Frontal cortex (tissue), 4 donors: Measurements from ENCODE around the gene KCTD20. TPM values are rescaled to one million over a fixed set of nuclear protein-coding genes. Genes with fewer than 3 reads are reported as not detected.
"Not testable (repeated sequence)": the region's sequence is repeated elsewhere in the genome, so short reads cannot be mapped to it uniquely, and the experiment has no call there.

Experiments used
- DNase-seq, 2 donors: peaks; one replicate each; pipeline ENCODE4 v3.0.0; 2012; ENCODE audit warnings: low spot score in 2 of 2
- FAIRE-seq: peaks from 2 replicates; lab custom pipeline; 2012; peaks lifted over from hg19 to GRCh38; lab: Jason Lieb, UNC
- total RNA-seq: library from RNA; depleted of rRNA; stranded (reverse); fragments of >200 nt; gene quantifications from one replicate; pipeline ENCODE4 v1.2.3, GENCODE V29; 2014
- donor health status: control.
- donor health status: control.
- donor health status: control.

Gene KCTD20
- total RNA-seq = 68.1 TPM

DNA sequence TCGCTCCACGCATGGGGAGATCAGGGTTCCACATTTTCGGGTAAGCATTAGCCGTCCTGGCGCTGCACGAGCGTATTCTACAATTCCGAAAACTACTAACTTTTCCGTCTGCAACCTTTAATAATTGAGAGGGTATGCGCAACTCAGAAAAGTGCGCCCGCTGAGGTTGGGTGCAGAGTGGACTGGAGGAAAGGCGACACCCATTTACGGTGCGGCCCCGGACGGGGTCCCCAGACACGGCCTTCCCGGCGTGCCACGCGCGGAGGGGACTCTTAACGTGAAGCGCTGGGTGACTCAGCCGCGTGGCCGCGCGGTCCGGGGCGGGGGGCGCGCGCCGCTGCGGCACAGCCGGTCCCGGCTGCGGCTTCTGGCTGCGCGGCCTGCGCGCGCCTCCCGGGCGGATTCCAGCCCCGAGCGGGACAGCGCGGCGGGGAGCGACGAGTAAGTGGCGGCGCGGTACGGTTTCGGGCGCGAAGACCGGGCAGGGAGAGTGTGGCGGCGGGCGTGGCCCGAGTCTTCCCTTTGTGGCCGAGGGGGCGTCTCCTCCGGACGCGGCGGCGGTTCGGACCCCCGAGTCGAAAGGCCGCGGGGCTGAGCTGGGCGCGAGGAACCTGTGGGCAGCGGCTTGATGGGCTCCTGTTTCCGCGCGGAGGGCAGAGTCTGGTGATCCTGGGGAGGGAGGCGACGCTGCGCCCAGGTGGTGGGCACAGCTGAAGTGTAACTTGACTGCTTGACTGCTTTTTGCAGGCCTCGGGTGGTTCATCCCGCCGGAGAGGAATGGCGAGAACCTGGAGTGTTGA, at the start of gene KCTD20, which contains the start of gene PXT1:
KCTD20 (plus strand) TSS at position 330 of the 800 bp plus-strand sequence. CDS start 27,098 bp downstream, outside the sequence.
PXT1 (minus strand) TSS at position 184 of the 800 bp plus-strand sequence. CDS start 16,772 bp downstream, outside the sequence.
- FAIRE-seq = no peak
- DNase-seq = peak; percentile 86 to 87

DNA sequence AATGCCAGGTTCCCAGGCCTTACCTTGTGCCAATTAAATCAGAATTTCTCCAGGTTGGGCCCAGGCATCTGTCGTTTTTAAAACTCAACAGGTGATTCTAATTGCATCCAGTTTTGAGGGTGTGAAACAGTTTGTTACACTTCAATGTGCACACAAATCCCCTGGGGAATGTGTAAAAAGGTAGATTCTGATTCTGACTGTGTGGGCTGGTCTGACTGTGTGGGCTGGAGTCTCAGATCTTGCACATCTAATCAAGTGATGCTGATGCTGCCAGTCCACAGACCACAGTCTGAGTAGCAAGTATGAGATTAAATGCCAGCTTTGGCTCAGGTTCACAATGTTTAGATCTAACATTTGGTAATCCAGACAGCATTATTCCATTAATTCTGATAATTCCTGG, 42.8 kb upstream of the KCTD20 start:
- DNase-seq (no peak), FAIRE-seq (no peak)

DNA sequence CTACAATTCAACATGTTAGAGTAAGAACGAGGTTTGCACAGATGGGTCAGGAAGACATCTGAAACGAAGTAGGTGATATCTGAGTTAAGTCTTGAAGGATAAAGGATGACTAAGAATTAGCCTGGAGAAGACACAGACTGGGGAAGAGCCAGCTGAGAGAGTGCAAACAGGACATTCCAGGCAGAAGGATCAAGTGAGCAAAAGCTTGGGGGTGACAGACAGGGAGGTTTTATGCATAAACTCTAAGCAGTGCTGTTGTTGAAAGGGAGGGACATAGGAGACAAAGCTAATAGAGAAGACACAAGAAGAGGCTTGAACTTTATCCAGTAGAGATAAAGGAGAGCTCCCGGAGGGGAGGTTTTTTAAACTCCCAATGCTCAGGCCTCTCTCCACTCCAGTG, 40.3 kb upstream of the KCTD20 start:
- no peak for DNase-seq
- FAIRE-seq = no peak

DNA sequence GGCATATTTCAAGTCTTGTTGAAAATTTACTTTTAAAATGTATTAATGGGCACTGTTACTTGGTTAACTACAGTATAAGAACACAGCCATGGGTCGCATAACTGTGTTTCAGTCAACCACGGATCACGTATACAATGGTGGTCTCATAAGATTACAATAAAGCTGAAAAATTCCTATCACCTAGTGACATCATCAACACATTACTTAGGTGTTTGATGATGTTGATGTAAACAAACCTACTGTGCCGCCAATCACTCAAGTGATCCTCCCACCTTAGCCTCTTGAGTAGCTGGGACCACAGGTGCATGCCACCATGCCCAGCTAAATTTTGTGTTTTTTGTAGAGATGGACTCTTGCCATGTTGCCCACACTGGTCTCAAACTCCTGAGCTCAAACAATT, 38.6 kb upstream of the KCTD20 start:
- FAIRE-seq (no peak), DNase-seq (no peak)

DNA sequence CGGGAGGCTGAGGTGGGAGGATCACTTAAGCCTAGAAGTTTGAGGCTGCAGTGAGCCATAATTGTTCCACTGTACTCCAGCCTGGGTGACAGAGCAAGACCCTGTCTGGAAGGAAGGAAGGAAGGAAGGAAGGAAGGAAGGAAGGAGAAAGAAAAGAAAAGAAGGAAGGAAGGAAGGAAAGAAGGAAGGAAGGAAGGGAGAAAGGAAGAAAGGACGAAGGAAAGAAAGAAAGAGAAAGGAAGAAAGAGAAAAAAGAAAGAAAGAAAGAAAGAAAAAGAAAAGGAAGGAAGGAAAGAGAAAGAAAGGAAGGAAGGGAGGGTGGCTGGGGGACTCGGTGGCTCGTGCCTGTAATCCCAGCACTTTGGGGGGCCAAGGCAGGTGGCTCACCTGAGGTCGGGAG, 33.1 kb upstream of the KCTD20 start:
- FAIRE-seq, DNase-seq: not testable (repeated sequence)

DNA sequence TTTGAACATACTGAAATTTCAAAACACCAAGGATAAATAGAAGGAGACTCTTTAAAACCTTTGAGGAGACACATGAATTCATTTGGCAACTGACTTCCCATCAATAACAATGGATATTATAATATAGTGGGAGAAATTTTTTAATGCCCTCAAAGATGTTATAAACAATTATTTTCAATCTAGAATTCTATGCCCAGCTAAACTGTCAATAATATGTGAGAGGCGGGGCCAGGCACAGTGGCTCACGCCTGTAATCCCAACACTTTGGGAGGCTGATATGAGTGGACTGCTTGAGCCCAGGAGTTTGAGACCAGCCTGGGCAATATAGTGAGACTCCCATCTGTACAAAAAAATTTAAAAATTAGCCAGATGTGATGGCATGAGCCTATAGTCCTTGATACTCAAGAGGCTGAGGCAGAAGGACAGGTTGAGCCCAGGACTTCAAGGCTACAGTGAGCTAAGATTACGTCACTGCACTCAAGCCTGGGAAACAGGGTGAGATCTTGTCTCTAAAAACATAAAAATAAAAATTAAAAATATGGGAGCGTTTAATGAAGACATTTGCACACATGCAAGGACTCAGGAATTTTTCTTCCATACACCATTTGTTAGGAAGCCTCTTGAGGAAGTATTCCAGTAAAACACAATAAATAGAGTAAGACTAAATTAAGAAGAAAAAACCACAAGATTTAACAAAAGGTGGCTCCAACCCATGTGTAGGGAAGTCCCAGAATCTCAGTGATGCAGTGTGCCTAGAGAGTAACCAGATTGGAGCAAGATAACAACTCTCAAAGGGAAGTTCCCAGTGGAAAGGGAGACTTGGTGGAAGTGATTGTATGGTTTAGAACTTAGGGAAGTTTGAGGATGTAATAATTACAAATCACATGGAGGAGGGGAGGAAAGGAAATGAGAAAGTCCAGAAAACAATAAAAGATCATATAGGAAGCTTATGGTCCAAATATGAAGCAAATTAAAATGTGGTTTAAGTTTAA, 29.0 kb upstream of the KCTD20 start:
- DNase-seq = no peak
- FAIRE-seq = no peak

DNA sequence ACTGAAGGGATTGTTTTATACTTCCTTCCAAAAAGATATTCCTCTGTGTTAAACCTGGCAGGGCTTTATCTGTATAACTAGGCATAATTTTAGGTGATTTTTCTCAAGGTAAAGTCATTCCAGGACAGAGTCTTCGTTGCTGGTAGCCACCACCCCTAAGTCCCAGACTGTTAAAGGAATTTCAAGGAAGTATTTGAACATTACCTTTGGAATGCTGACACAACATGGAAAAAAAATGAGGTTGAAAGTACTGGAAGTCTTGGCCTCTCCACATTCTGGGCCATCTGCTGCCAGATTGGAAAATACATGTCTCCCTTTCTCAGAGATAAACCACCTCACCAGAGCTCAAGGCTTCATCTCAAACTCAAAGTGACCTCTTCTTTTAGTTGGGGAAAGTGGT, 28.3 kb upstream of the KCTD20 start:
- DNase-seq (no peak), FAIRE-seq (no peak)

DNA sequence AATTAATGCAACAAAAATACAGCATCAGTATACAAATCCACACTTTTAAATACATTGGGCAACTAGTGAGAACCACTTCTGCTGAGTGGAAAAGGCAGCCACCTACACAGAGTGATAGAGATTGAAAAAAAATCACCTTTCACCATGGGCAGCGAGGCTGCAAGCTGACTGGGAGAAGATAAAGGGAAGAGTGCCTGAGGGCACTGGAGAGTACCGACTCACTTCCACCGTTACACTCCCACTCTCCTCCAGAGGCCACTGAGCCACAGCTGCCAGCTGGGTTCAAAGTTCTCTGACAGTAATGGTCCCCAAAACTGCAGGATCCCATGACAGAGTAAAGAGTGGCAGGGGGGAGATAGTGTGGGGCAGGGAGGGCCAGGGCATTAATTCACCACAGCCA, 24.2 kb upstream of the KCTD20 start:
- no peak for FAIRE-seq
- DNase-seq = no peak

DNA sequence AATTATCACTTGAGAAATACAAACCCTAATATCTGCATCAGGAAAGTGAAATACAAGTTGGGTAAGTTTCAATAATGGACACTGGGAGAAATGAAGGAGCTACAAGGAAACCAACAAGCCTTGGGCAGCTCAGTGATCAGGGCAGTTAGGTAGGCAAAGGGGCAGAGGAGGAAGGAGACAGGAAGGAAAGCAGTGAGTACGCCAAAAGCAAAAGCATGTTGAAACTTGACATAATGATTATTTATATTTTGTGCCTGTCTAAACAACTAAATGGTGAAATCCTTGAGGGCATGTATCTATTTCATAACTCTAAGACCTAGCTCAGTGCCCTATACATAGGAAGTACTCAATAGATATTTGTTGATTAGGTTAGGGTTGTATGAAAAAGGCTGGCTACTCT, 23.5 kb upstream of the KCTD20 start:
- no peak for DNase-seq
- FAIRE-seq = no peak

DNA sequence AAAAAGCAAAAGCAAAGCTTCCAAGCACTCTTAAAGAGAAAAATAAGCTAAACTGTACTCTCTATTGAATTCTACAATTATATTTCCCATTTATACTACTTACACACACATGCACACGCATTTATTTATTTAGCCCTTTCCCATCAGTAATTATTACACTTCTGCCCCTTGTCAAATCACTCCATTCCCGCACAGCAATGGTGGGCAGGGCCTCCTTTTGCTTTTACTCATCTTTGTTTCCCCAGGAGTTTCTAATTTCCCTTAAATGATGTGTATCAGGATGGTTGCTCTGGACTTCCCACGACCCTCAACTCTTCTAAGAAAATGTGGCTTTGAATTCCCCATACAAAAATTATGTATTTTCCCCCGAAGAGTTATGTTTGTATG, 20.1 kb upstream of the KCTD20 start:
- FAIRE-seq (no peak), DNase-seq (no peak)

DNA sequence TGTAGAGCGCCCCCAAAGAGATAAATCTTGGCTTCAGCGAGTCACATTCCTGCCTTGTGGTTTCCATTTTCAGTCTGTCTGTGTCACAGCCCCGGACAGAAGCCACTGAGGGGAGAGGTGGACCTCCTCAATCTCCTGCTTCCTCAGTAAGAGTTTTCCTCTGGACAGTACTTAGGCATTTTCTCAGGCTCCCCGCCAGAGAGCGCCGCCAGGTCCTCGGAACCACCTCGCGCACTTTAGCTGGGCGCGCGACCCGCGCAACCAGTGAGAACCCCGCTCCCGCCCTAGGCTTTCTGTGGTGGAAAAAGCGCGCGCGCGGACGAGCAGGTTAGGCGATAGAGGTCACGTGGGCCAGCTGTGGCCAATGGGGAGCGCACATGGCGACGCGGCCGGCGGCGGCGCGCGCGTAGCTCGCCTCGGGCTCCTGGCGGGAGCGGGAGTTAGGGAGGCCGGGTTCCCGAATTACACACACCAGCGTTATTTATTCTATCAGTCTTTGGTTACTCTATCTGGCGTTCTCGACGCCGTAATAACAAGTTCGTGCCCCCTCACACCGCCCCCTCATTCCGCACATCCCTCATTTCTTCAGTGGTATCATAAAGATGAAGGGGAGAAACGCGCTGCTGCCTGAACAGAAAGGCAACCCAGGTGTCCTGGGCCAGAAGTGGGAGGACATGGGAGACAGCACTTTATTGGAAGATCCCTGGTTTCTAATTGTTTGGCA, 19.5 kb upstream of the KCTD20 start:
- DNase-seq (peak; percentile 87 to 93), FAIRE-seq (no peak)

DNA sequence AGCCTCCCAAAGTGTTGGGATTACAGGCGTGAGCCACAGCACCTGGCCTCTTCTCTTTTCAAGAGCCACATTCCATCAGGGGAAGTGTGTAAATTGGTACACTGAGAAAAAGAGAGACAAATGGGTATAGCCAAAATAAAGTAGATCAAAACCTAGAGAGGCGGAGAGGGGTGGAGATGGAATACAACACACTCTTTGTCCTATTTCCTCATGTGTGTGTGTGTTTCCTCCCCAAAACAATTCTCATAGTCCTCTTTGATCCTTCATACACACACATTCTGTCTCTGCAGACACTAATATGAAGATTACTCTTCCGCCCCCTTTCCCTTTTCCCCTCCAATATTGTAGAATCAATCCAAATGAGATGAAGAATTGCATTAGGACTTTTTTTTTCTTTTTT, 16.2 kb upstream of the KCTD20 start:
- no peak for FAIRE-seq

DNA sequence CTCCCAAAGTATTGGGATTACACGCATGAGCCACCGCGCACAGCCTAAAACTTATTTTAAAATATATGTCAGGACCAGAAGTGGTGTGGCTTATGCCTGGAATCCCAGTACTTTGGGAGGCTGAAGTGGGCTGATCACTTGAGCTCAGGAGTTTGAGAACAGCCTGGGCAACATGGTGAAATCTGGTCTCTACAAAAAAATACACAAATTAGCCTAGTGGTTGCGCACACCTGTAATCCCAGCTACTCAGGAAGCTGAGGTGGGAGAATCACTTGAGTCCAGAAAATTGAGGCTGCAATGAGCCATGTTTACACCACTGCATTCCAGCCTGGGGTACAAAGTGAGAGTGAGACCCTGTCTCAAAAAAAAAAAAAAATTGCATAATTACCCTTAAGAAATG, 13.9 kb upstream of the KCTD20 start:
- FAIRE-seq = no peak

More for the DNA sequence above, 16.2 kb upstream of the KCTD20 start:
- DNase-seq = no peak

DNA sequence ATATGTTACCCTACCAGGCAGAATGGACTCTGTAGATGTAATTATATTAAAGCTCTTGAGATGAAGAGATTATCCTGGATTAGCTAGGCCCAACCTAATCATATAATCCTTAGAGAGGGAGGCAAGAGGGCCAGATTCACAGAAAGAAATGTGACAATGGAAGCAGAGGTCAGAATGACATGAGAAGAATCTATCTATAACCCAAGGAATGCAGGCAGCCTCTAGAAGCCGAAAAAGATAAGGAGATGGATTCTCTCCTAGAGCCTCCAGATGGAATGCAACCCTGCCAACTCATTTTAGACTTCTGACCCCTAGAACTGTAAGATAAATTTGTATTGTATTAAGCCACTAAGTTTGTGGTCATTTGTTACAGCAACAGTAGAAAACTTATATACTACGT, 12.4 kb upstream of the KCTD20 start:
- DNase-seq = no peak
- no peak for FAIRE-seq

More for the DNA sequence above, 13.9 kb upstream of the KCTD20 start:
- DNase-seq = no peak

DNA sequence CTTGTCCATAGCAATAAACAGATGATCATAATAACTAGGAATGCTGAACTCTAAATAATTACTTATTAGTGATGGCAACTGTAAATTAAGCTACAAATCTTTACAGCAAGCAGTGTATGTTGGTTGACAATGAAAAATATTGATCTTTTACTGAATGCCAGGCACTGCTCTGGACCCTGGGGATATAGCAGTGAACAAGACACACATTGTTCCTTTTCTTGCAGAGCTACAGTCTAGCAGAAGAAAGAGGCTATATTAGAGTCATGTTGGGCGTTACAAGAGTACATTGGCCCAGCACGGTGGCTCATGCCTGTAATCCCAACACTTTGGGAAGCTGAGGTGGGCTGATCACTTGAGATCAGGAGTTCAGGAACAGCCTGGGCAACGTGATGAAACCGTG, 11.6 kb upstream of the KCTD20 start:
- FAIRE-seq (no peak), DNase-seq (no peak)

DNA sequence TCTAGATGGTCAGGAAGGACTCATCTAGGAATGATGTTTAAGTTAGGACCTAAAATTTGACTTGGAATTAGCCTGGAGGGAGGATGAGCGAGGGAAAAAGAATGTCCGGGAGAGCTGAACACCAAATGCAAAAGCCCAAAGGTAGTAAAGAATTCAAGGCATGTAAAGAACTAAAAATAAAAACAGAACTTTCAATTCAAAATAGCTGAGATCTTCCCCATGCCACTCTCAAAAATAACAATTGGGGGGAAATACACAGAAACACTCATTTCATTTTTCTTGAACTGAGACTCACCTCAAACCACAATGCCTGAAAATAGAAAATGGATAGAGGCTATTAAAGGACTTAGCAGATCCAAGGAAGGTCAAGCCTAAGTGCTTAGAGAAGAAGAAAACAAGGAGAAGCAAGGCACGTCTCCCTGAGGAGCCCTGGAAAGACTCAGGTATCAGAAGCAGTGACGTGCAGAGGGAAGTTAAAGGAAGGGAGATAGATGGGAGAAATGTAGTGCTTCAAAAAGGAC, 10.6 kb upstream of the KCTD20 start:
- DNase-seq = no peak
- FAIRE-seq = no peak

DNA sequence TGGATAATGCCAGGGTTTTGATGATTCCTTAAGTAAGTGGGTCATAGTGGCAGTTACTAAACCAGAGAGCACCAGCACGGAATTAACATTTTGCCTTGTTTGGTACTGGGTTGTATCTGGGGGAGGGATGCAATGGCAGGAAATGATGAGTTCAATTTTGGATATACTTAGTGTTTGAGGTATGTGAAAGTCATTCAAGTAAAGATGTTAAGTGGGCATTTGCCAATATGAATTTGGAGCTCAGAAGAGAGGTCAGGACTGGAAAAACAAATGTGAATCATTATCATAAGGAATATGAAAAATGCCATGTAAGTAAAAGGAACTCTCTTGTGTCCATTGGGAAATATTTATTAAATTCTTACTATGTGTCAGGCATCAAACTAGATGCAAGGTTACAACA, 6.3 kb upstream of the KCTD20 start:
- no peak for FAIRE-seq
- no peak for DNase-seq

DNA sequence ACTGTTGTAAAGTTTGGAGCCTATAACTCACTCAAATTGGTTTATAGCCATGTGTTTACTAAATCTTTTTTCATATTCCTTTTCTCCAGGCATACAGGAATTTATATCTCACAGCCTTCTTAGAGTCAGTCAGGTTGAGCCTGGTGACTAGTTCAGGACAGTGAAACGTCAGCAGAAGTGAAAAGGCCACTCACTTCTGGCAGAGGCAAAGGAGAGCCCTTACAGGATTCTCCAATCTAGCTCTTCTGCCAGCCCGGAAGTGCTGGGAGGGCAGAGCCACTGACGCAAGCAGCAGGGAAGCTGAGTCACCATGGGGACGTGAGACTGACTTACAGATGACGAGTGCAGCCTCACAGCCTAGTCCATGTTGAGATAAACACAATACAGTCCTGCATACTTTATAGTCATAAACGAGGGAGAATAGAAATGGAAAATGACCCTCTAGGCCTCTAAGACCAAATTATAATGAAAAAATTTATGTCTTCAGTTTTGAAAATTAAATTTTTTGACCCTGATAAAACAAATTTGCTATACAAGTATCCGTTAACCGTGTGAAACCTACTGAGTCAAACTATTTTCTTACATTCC, 1.4 kb upstream of the KCTD20 start:
- FAIRE-seq = no peak
- DNase-seq = peak; percentile 76 to 85

DNA sequence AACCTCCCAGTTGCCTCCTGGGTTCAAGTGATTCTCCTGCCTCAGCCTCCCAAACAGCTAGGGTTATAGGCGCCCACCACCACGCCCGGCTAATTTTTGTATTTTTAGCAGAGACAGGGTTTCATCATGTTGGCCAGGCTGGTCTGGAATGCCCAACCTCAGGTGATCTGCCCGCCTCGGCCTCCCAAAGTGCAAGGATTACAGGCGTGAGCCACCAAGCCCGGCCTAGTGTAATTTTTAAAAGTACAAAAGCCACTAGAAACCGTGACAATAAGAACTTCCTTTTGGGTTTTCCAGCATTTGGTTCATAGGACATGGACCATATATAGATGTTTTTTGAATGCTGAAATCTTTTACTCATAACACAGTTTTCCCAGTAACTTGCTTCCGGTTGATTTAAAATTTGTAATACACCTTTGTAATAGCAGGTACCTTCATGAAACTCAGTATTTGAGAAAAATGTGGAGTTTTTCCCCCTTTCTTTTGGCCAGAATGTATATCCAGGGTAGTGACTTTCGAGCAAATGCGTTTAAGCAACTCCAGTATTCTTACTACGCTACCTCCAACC, 613 bp upstream of the KCTD20 start:
- FAIRE-seq = no peak
- DNase-seq = peak in 1 of 2 donors; percentile 25
